GM12878 (cell line): ENCODE measurements around the gene CILP2. TPM values are rescaled to one million over a fixed set of nuclear protein-coding genes. Genes with fewer than 3 reads are reported as not detected.
A peak's percentile ranks its signal among the peaks of the same experiment; 100 is the strongest.

Experiments used
- BACH1 ChIP-seq: fragments of 450-650 bp; IDR thresholded peaks from 2 replicates; pipeline ENCODE4 v1.6.1; 2017; ENCODE audit warnings: mild to moderate bottlenecking, borderline replicate concordance
- BMI1 ChIP-seq: fragments of 450-650 bp; IDR thresholded peaks from 2 replicates; pipeline ENCODE4 v1.6.1; 2016; ENCODE audit warnings: mild to moderate bottlenecking, moderate library complexity, borderline replicate concordance
- CBFB ChIP-seq: IDR thresholded peaks from 2 replicates; pipeline ENCODE4 v1.6.1; 2016; ENCODE audit warnings: antibody characterized with exemption, low read depth
- CHD4 ChIP-seq: fragments of 200-600 bp; sonication (generic); IDR thresholded peaks from 2 replicates; pipeline ENCODE4 v1.6.1; 2016; ENCODE audit warnings: mild to moderate bottlenecking
- DPF2 ChIP-seq: fragments of 450-650 bp; IDR thresholded peaks from 2 replicates; pipeline ENCODE4 v1.6.1; 2017; ENCODE audit warnings: mild to moderate bottlenecking
- FOS ChIP-seq: IDR thresholded peaks from 3 replicates; pipeline ENCODE4 v1.6.1; 2011; ENCODE audit warnings: borderline replicate concordance; ENCODE audit not compliant: insufficient read length; ENCODE audit errors: extremely low read depth
- IRF4 ChIP-seq: IDR thresholded peaks from 2 replicates; pipeline ENCODE4 v1.6.1; 2011; ENCODE audit warnings: low read depth, low read length
- JUNB ChIP-seq: IDR thresholded peaks from 2 replicates; pipeline ENCODE4 v1.6.1; 2016; ENCODE audit warnings: antibody characterized with exemption, mild to moderate bottlenecking
- JUND ChIP-seq: IDR thresholded peaks from 2 replicates; pipeline ENCODE4 v1.6.1; 2012; ENCODE audit warnings: low read depth, mild to moderate bottlenecking, low read length, improper control_type of control experiment, moderate library complexity
- MEF2A ChIP-seq: IDR thresholded peaks from 2 replicates; pipeline ENCODE4 v1.6.1; 2011; ENCODE audit warnings: low read depth, mild to moderate bottlenecking, low read length, moderate library complexity; ENCODE audit not compliant: insufficient read depth
- MEF2B ChIP-seq: fragments of 450-650 bp; IDR thresholded peaks from 2 replicates; pipeline ENCODE4 v1.6.1; 2018; ENCODE audit warnings: mild to moderate bottlenecking, moderate library complexity; ENCODE audit not compliant: partially characterized antibody, poor library complexity, severe bottlenecking
- PAX5 ChIP-seq: IDR thresholded peaks from 2 replicates; pipeline ENCODE4 v1.6.1; 2011; ENCODE audit warnings: low read depth, low read length, borderline replicate concordance
- PAX8 ChIP-seq: fragments of 450-650 bp; IDR thresholded peaks from 2 replicates; pipeline ENCODE4 v1.6.1; 2017; ENCODE audit warnings: mild to moderate bottlenecking, moderate library complexity
- PML ChIP-seq: IDR thresholded peaks from 2 replicates; pipeline ENCODE4 v1.6.1; 2012; ENCODE audit warnings: low read length, inconsistent platforms
- POLR2AphosphoS2 ChIP-seq: IDR thresholded peaks from 2 replicates; pipeline ENCODE4 v1.6.1; 2011; ENCODE audit warnings: low read depth, mild to moderate bottlenecking, low read length, improper control_type of control experiment, moderate library complexity
- RUNX3 ChIP-seq: IDR thresholded peaks from 2 replicates; pipeline ENCODE4 v1.6.1; 2012; ENCODE audit warnings: low read length, inconsistent platforms
- SIX5 ChIP-seq: IDR thresholded peaks from 2 replicates; pipeline ENCODE4 v1.6.1; 2011; ENCODE audit warnings: mild to moderate bottlenecking, low read depth, low read length, moderate library complexity; ENCODE audit not compliant: severe bottlenecking
- SMAD1 ChIP-seq: fragments of 450-650 bp; IDR thresholded peaks from 2 replicates; pipeline ENCODE4 v1.6.1; 2018; ENCODE audit warnings: mild to moderate bottlenecking, low read depth; ENCODE audit not compliant: partially characterized antibody
- SREBF2 ChIP-seq: IDR thresholded peaks from 2 replicates; pipeline ENCODE4 v1.6.1; 2012; ENCODE audit warnings: mild to moderate bottlenecking, low read length
- SRF ChIP-seq, 2 experiments: IDR thresholded peaks; 2 replicates each; pipeline ENCODE4 v1.6.1; 2011; ENCODE audit warnings: low read depth in 2 of 2, low read length in 2 of 2, mild to moderate bottlenecking in 1 of 2, moderate library complexity in 1 of 2
- STAT1 ChIP-seq: fragments of 450-650 bp; conservative IDR thresholded peaks from 2 replicates; pipeline ENCODE4 v1.6.1; 2014; ENCODE audit warnings: antibody characterized with exemption, mild to moderate bottlenecking
- WRNIP1 ChIP-seq: IDR thresholded peaks from 2 replicates; pipeline ENCODE4 v1.6.1; 2011; ENCODE audit warnings: low read depth, low read length, improper control_type of control experiment, borderline replicate concordance
- ZNF207 ChIP-seq: fragments of 450-650 bp; IDR thresholded peaks from 2 replicates; pipeline ENCODE4 v1.6.1; 2014; ENCODE audit warnings: antibody characterized with exemption, mild to moderate bottlenecking, borderline replicate concordance
- ZNF24 ChIP-seq: fragments of 450-650 bp; IDR thresholded peaks from 2 replicates; pipeline ENCODE4 v1.6.1; 2017; ENCODE audit warnings: antibody characterized with exemption, mild to moderate bottlenecking
- polyA plus RNA-seq, 11 experiments: library from polyadenylated mRNA; depleted of rRNA in 4 of 11; unstranded in 6 of 11; stranded (reverse) in 5 of 11; fragments of >200 nt; fragmentation: Nextera tagmentation in 4 of 11; fragmentation: Illumina TruSeq in 1 of 11; extraction: Ambion mirVana in 4 of 11; extraction: Trizol in 1 of 11; gene quantifications; 1 replicate in 1 of 11; 2 replicates in 10 of 11; pipeline versions ENCODE4 v1.2.1 to v1.2.3, GENCODE V29; 2011 to 2016; ENCODE audit warnings: inconsistent platforms in 2 of 11, missing spikeins in 2 of 11, low read depth in 1 of 11
- total RNA-seq, 4 experiments: library from RNA; depleted of rRNA in 3 of 4; stranded (reverse); fragments of >200 nt in 3 of 4; fragmentation: Illumina TruSeq in 1 of 4; extraction: Trizol in 1 of 4; gene quantifications; 2 replicates each; pipeline versions ENCODE4 v1.2.1 to v1.2.3, GENCODE V29; 2013 to 2021
- TF ChIP-seq, protein P1 (sequence below): IDR thresholded peaks from 2 replicates; pipeline ENCODE4 v1.6.1; 2012; ENCODE audit warnings: low read depth, low read length, improper control_type of control experiment
- TF ChIP-seq, protein P2 (sequence below): IDR thresholded peaks from 2 replicates; pipeline ENCODE4 v1.6.1; 2011; ENCODE audit warnings: borderline replicate concordance, low read depth, mild to moderate bottlenecking, moderate library complexity, low read length; ENCODE audit not compliant: insufficient read depth, poor library complexity, severe bottlenecking
- TF ChIP-seq, protein P3 (sequence below): IDR thresholded peaks from 2 replicates; pipeline ENCODE4 v1.6.1; 2012; ENCODE audit warnings: low read depth, low read length, improper control_type of control experiment
- TF ChIP-seq, protein P4 (sequence below): IDR thresholded peaks from 2 replicates; pipeline ENCODE4 v1.6.1; 2011; ENCODE audit warnings: low read depth, mild to moderate bottlenecking, low read length, moderate library complexity, borderline replicate concordance; ENCODE audit errors: extremely low read depth

The CILP2 gene
- total and polyA plus RNA-seq, 10 of the 15 experiments (the other 5 are each of a cell fraction or from before 2014, with no cell fraction given): 0.05 to 0.08 (median 0.06) TPM; not detected in 6

DNA sequence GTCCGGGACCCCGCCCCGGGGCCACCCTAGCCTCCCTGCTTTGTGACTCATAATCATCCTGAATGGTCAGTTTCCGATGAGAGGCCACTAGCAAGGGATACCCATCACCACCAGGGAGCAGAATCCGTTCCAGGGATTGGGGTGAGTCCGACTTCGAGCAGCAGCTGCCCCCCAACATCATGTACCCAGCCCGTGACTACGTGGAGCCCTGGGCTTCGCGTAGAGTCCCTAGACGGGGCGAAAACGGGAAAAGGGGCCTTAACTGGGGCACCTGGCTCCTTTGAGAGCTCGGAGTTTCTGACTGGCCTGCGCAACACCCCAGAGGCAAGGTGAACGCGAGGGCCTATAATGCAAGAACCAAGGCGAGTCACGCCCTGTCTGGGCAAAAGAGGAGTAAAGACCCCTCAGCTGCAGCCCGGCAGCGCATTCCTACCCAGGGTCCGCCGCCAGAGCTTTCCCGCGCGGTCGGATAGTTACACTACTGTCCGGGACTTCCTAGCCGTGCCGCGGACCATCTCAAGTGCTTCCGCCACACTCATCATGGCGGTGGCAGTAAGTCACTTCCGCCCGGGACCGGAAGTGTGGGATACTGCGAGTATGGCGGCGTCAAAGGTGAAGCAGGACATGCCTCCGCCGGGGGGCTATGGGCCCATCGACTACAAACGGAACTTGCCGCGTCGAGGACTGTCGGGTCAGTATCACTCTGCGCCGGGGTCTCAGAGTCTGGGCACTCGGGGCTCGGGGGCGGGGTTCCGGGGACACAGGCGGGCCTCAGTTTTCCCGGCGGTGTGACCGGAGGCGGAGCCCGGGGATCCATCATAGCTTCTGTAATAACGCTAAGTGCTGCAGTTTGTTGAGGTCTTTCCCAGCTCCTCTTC is 22.2 kb upstream of the CILP2 start, which contains the start of gene NDUFA13 (continued):
- TF ChIP-seq, protein P1, sequence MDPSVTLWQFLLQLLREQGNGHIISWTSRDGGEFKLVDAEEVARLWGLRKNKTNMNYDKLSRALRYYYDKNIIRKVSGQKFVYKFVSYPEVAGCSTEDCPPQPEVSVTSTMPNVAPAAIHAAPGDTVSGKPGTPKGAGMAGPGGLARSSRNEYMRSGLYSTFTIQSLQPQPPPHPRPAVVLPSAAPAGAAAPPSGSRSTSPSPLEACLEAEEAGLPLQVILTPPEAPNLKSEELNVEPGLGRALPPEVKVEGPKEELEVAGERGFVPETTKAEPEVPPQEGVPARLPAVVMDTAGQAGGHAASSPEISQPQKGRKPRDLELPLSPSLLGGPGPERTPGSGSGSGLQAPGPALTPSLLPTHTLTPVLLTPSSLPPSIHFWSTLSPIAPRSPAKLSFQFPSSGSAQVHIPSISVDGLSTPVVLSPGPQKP: peak; percentile 97
- TF ChIP-seq PAX8 (no peak), IRF4 (0 out of 2 replicates have a peak, but pooled peaks have one; percentile 21), MEF2B (peak; percentile 43), BMI1 (no peak), RUNX3 (peak; percentile 47), CBFB (0 out of 2 replicates have a peak, but pooled peaks have one; percentile 32), ZNF24 (0 out of 2 replicates have a peak, but pooled peaks have one; percentile 13), FOS (no peak), JUND (no peak), ZNF207 (peak; percentile 82; the same call in 1 of the 2 replicates), MEF2A (no peak), SRF (IDR thresholded peaks at IDR 0.05; ENCODE audit: low read depth in 2 of 2, low read length in 2 of 2) (peak; percentile 44 to 45; a peak in 1 of 4 replicates), CHD4 (no peak), WRNIP1 (no peak), PML (0 out of 2 replicates have a peak, but pooled peaks have one; percentile 66), SMAD1 (peak; percentile 43), JUNB (no peak), STAT1 (0 out of 2 replicates have a peak, but pooled peaks have one; percentile 39), BACH1 (0 out of 2 replicates have a peak, but pooled peaks have one; percentile 22), DPF2 (no peak), SIX5 (peak; percentile 82), SREBF2 (0 out of 2 replicates have a peak, but pooled peaks have one; percentile 16), PAX5 (peak; percentile 62; the same call in 1 of the 2 replicates), POLR2AphosphoS2 (peak; percentile 67)
- TF ChIP-seq, protein P2, sequence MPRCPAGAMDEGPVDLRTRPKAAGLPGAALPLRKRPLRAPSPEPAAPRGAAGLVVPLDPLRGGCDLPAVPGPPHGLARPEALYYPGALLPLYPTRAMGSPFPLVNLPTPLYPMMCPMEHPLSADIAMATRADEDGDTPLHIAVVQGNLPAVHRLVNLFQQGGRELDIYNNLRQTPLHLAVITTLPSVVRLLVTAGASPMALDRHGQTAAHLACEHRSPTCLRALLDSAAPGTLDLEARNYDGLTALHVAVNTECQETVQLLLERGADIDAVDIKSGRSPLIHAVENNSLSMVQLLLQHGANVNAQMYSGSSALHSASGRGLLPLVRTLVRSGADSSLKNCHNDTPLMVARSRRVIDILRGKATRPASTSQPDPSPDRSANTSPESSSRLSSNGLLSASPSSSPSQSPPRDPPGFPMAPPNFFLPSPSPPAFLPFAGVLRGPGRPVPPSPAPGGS: no peak
- TF ChIP-seq, protein P3, sequence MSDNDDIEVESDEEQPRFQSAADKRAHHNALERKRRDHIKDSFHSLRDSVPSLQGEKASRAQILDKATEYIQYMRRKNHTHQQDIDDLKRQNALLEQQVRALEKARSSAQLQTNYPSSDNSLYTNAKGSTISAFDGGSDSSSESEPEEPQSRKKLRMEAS: no peak
- TF ChIP-seq, protein P4, sequence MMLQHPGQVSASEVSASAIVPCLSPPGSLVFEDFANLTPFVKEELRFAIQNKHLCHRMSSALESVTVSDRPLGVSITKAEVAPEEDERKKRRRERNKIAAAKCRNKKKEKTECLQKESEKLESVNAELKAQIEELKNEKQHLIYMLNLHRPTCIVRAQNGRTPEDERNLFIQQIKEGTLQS: no peak
